GM12878 (cell line): ENCODE measurements around the gene NPC2.

Source experiments
- EP300 ChIP-seq, 2 experiments: fragments of 150-350 bp in 1 of 2; IDR thresholded peaks; 2 replicates each; pipeline ENCODE4 v1.6.1; 2011 to 2012; ENCODE audit warnings: low read depth in 2 of 2, low read length in 2 of 2, borderline replicate concordance in 1 of 2, improper control_type of control experiment in 1 of 2, inconsistent platforms in 1 of 2; ENCODE audit not compliant: control insufficient read depth in 1 of 2
- JUNB ChIP-seq: IDR thresholded peaks from 2 replicates; pipeline ENCODE4 v1.6.1; 2016; ENCODE audit warnings: antibody characterized with exemption, mild to moderate bottlenecking
- PML ChIP-seq: IDR thresholded peaks from 2 replicates; pipeline ENCODE4 v1.6.1; 2012; ENCODE audit warnings: low read length, inconsistent platforms
- POLR2A ChIP-seq: IDR thresholded peaks from 2 replicates; pipeline ENCODE4 v1.6.1; 2011; ENCODE audit warnings: low read depth, mild to moderate bottlenecking, low read length
- SIN3A ChIP-seq: IDR thresholded peaks from 2 replicates; pipeline ENCODE4 v1.6.1; 2012; ENCODE audit warnings: low read depth, low read length, improper control_type of control experiment
- SREBF2 ChIP-seq: IDR thresholded peaks from 2 replicates; pipeline ENCODE4 v1.6.1; 2012; ENCODE audit warnings: mild to moderate bottlenecking, low read length
- TF ChIP-seq, protein P1 (sequence below): IDR thresholded peaks from 2 replicates; pipeline ENCODE4 v1.6.1; 2012; ENCODE audit warnings: mild to moderate bottlenecking, low read depth, low read length
- TF ChIP-seq, protein P2 (sequence below): IDR thresholded peaks from 2 replicates; pipeline ENCODE4 v1.6.1; 2011; ENCODE audit warnings: low read depth, low read length, improper control_type of control experiment, borderline replicate concordance

- TF ChIP-seq, protein P1, sequence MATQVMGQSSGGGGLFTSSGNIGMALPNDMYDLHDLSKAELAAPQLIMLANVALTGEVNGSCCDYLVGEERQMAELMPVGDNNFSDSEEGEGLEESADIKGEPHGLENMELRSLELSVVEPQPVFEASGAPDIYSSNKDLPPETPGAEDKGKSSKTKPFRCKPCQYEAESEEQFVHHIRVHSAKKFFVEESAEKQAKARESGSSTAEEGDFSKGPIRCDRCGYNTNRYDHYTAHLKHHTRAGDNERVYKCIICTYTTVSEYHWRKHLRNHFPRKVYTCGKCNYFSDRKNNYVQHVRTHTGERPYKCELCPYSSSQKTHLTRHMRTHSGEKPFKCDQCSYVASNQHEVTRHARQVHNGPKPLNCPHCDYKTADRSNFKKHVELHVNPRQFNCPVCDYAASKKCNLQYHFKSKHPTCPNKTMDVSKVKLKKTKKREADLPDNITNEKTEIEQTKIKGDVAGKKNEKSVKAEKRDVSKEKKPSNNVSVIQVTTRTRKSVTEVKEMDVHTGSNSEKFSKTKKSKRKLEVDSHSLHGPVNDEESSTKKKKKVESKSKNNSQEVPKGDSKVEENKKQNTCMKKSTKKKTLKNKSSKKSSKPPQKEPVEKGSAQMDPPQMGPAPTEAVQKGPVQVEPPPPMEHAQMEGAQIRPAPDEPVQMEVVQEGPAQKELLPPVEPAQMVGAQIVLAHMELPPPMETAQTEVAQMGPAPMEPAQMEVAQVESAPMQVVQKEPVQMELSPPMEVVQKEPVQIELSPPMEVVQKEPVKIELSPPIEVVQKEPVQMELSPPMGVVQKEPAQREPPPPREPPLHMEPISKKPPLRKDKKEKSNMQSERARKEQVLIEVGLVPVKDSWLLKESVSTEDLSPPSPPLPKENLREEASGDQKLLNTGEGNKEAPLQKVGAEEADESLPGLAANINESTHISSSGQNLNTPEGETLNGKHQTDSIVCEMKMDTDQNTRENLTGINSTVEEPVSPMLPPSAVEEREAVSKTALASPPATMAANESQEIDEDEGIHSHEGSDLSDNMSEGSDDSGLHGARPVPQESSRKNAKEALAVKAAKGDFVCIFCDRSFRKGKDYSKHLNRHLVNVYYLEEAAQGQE, result no peak
- no peak for TF ChIP-seq PML
- TF ChIP-seq POLR2A, result no peak
- TF ChIP-seq SREBF2, result no peak
- no peak for TF ChIP-seq JUNB
- TF ChIP-seq SIN3A, result no peak
- TF ChIP-seq EP300 (IDR thresholded peaks at IDR 0.05; ENCODE audit: borderline replicate concordance in 1 of 2, control insufficient read depth in 1 of 2, low read depth in 2 of 2, low read length in 2 of 2), result no peak
- TF ChIP-seq, protein P2, sequence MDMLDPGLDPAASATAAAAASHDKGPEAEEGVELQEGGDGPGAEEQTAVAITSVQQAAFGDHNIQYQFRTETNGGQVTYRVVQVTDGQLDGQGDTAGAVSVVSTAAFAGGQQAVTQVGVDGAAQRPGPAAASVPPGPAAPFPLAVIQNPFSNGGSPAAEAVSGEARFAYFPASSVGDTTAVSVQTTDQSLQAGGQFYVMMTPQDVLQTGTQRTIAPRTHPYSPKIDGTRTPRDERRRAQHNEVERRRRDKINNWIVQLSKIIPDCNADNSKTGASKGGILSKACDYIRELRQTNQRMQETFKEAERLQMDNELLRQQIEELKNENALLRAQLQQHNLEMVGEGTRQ, result no peak
Observed at GRCh38 chr14:74531006-74531405, 37.9 kb upstream of the NPC2 start.
